HL-60 (cell line): ENCODE measurements around the gene CMTM1.
"Not testable (repeated sequence)": the region's sequence is repeated elsewhere in the genome, so short reads cannot be mapped to it uniquely, and the experiment has no call there.

ENCODE experiments used
- DNase-seq, 2 experiments: peaks; one replicate each; pipeline ENCODE4 v3.0.0-alpha.2; 2010 to 2020; ENCODE audit warnings: low read depth in 1 of 2, low spot score in 1 of 2
- H3K27ac ChIP-seq: fragments of 250-450 bp; sonication (Bioruptor Pico); replicated peaks from 2 replicates; pipeline ENCODE4 v1.5.1; 2020; ENCODE audit warnings: mild to moderate bottlenecking, moderate library complexity
- H3K27me3 ChIP-seq: fragments of 250-450 bp; sonication (Bioruptor Pico); 2 replicates; pipeline ENCODE4 v1.5.1; 2021; ENCODE audit warnings: mild to moderate bottlenecking, moderate library complexity; ENCODE audit not compliant: insufficient read depth, poor library complexity, severe bottlenecking
- H3K4me3 ChIP-seq: replicated peaks from 2 replicates; pipeline ENCODE4 v1.5.1; 2011; ENCODE audit warnings: mild to moderate bottlenecking, control low read depth, low read length; ENCODE audit not compliant: insufficient read depth
- CTCF ChIP-seq: IDR thresholded peaks from one replicate; pipeline ENCODE4 v1.5.1; 2011; ENCODE audit warnings: low read length, control low read depth, inconsistent platforms; ENCODE audit not compliant: insufficient read depth
- GABPA ChIP-seq: IDR thresholded peaks from 2 replicates; pipeline ENCODE4 v1.6.1; 2012; ENCODE audit warnings: low read depth
- POLR2AphosphoS5 ChIP-seq: IDR thresholded peaks from 2 replicates; pipeline ENCODE4 v1.6.1; 2012; ENCODE audit warnings: low read depth
- REST ChIP-seq: IDR thresholded peaks from 2 replicates; pipeline ENCODE4 v1.6.1; 2012; ENCODE audit warnings: low read depth; ENCODE audit not compliant: insufficient replicate concordance
- SPI1 ChIP-seq: IDR thresholded peaks from 2 replicates; pipeline ENCODE4 v1.6.1; 2012; ENCODE audit warnings: low read depth, mild to moderate bottlenecking, borderline replicate concordance

CMTM1 gene

DNA sequence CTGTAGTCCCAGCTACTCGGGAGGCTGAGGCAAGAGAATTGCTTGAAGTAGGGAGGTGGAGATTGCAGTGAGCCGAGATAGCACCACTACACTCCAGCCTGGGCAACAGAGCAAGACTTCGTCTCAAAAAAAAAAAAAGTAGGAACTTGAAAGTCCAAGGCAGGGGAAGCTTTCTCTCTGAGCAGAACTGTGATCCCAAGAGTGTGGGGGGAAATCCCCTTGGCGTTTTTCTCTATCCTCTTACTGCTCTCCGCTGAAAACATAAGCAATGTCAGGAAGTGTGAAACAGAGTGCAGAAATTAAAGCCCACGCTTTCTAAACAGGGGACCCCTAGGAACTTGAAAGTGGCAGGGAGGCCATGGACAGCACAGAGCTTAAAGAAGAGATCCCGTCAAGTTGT, 28.5 kb downstream of the CMTM1 start:
- TF ChIP-seq GABPA, result no peak
- no peak for TF ChIP-seq CTCF
- no peak for TF ChIP-seq SPI1
- TF ChIP-seq REST, result no peak
- TF ChIP-seq POLR2AphosphoS5, result no peak
- no peak overlapping the region for H3K27ac ChIP-seq
- no peak for DNase-seq
- no peak overlapping the region for H3K4me3 ChIP-seq
- H3K27me3 ChIP-seq, result no peaks in the 10 kb centered on the region

DNA sequence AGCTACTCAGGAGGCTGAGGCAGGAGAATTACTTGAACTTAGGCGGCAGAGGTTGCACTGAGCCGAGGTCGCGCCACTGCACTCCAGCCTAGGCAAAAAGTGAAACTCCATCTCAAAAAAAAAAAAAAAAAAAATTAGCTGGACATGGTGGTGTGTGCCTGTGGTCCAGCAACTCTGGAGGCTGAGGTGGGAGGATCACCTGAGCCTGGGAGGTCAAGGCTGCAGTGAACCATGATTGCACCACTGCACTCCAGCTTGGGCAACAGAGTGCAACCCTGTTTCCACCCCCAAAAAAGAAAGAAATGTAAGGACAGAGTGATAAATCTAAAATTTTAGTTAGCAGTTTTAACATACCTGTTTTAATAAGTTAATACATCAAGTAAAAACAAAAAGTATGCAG, 30.3 kb downstream of the CMTM1 start:
- not testable (repeated sequence) for DNase-seq, H3K27me3 ChIP-seq, H3K27ac ChIP-seq, H3K4me3 ChIP-seq

DNA sequence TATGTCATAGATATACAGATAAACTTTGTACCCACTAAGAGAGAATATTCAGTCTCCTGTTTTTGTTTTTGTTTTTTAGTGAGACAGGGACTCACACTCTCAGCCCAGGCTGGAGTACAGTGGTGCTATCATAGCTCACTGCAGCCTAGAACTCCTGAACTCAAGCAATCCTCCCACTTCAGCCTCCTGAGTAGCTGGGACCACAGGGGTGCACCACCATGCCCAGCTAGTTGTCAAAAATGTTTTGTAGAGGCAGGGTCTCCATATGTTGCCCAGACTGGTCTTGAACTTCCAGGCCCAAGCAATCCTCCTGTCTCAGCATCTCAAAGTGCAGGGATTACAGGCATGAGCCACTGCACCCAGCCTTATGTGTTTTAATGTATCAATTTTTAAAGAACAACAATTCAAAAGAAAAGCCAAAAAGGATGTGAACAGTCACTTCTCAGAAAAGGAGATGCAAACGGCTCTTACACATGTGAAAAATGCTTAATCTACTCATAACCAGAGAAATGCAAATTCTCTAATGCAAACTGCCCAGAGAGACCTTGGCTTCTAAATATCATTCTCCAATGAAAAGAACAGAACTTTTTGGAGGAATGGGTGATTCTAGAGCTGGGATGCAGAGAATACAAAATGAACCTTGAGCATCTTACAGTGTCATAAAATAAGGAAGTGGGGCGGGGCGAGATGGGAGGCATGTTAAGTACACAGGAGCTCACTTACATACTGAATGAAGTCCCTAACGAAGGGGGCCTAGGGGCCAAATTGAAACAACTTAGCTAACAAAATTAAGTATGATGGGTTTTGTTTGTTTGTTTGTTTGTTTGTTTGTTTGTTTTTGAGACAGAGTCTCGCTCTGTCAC, 31.0 kb downstream of the CMTM1 start:
- no peak for DNase-seq
- H3K4me3 ChIP-seq, result no peak overlapping the region
- TF ChIP-seq POLR2AphosphoS5, result no peak
- peak; percentile 88 for TF ChIP-seq SPI1

GRCh38 chr16:66598111-66598510, 31.9 kb downstream of the CMTM1 start:
- H3K4me3 ChIP-seq, result no peak overlapping the region
- no peaks in the 10 kb centered on the region for H3K27me3 ChIP-seq
- DNase-seq, result no peak
- H3K27ac ChIP-seq, result no peak overlapping the region
- TF ChIP-seq SPI1, result no peak
- TF ChIP-seq REST, result no peak
- no peak for TF ChIP-seq POLR2AphosphoS5
- TF ChIP-seq GABPA, result no peak
- TF ChIP-seq CTCF, result no peak

More for the DNA sequence above, 31.0 kb downstream of the CMTM1 start:
- Histone ChIP-seq H3K27me3 (no peaks in the 10 kb centered on the region), H3K27ac (no peak overlapping the region)

- no peak for DNase-seq
- Histone ChIP-seq H3K4me3 (no peak overlapping the region), H3K27ac (no peak overlapping the region), H3K27me3 (no peaks in the 10 kb centered on the region)
- TF ChIP-seq CTCF, result no peak
- no peak for TF ChIP-seq REST
- no peak for TF ChIP-seq POLR2AphosphoS5
- no peak for TF ChIP-seq SPI1
- no peak for TF ChIP-seq GABPA
Observed at GRCh38 chr16:66599726-66600125, 33.5 kb downstream of the CMTM1 start.
